ENCODE results near the gene CADPS2.

CADPS2 gene

GRCh38 chr7:122340427-122340826 is 545.8 kb downstream of the CADPS2 start:
- DNase-seq, result no peak

- DNase-seq, result no peak
Measured at GRCh38 chr7:122339145-122339904, 546.9 kb downstream of the CADPS2 start.

GRCh38 chr7:122337011-122337410 is 549.2 kb downstream of the CADPS2 start:
- DNase-seq, result no peak

- DNase-seq, result no peak
Measured at GRCh38 chr7:122329145-122329802, 557.0 kb downstream of the CADPS2 start.

GRCh38 chr7:122327969-122328368 is 558.3 kb downstream of the CADPS2 start:
- DNase-seq, result no peak

- no peak for DNase-seq
Measured at GRCh38 chr7:122316467-122317388, 569.5 kb downstream of the CADPS2 start.

GRCh38 chr7:122315507-122316466 is 570.5 kb downstream of the CADPS2 start:
- DNase-seq, result no peak

- no peak for DNase-seq
Measured at GRCh38 chr7:122314284-122314683, 572.0 kb downstream of the CADPS2 start.

GRCh38 chr7:122312789-122313188 is 573.5 kb downstream of the CADPS2 start:
- no peak for DNase-seq

- no peak for DNase-seq
Measured at GRCh38 chr7:122311734-122312450, 574.4 kb downstream of the CADPS2 start.

- DNase-seq, result no peak
Measured at GRCh38 chr7:122311050-122311700, 575.1 kb downstream of the CADPS2 start.

- DNase-seq, result no peak
Measured at GRCh38 chr7:122310119-122311021, 575.9 kb downstream of the CADPS2 start.

- DNase-seq, result no peak
Measured at GRCh38 chr7:122309421-122309820, 576.8 kb downstream of the CADPS2 start.

GRCh38 chr7:122307228-122307621 is 579.0 kb downstream of the CADPS2 start:
- no peak for DNase-seq

- DNase-seq, result no peak
Measured at GRCh38 chr7:122306320-122307227, 579.7 kb downstream of the CADPS2 start.

GRCh38 chr7:122305475-122306319 is 580.6 kb downstream of the CADPS2 start:
- DNase-seq, result no peak

GRCh38 chr7:122304996-122305421 is 581.3 kb downstream of the CADPS2 start:
- DNase-seq, result no peak

All from EL (cell line).